HepG2 (cell line): ENCODE data around the gene C17orf58. TPM values are rescaled to one million over a fixed set of nuclear protein-coding genes. Genes with fewer than 3 reads are reported as not detected.

Experiments
- RBM22 ChIP-seq: fragments of 200-400 bp; formaldehyde crosslinking; optimal IDR thresholded peaks from 2 replicates; pipeline ENCODE3; 2017; ENCODE audit warnings: mild to moderate bottlenecking, low read length, moderate library complexity
- REL ChIP-seq: sonication (generic); formaldehyde crosslinking; conservative IDR thresholded peaks from 2 replicates; pipeline ENCODE4 v1.8.0; 2022; ENCODE audit warnings: mild to moderate bottlenecking, missing genetic modification reagents, moderate library complexity
- SOX13 ChIP-seq, 3 experiments: fragments of 450-650 bp in 1 of 3; sonication (generic) in 1 of 3; formaldehyde crosslinking in 1 of 3; IDR thresholded peaks in 2 of 3; conservative IDR thresholded peaks in 1 of 3; 2 replicates each; pipeline versions ENCODE4 v1.5.0 to v1.6.1; 2016 to 2020; ENCODE audit warnings: antibody characterized with exemption in 1 of 3, mild to moderate bottlenecking in 1 of 3, missing compliant biosample characterization in 1 of 3, missing genetic modification reagents in 1 of 3, moderate library complexity in 1 of 3
- ZMAT3 ChIP-seq: sonication (generic); formaldehyde crosslinking; conservative IDR thresholded peaks from 2 replicates; pipeline ENCODE4 v1.7.0; 2021; ENCODE audit warnings: missing genetic modification reagents
- ZNF180 ChIP-seq: sonication (generic); formaldehyde crosslinking; IDR thresholded peaks from 2 replicates; pipeline ENCODE4 v1.4.0; 2020; ENCODE audit warnings: low read depth, missing genetic modification reagents, borderline replicate concordance
- polyA plus RNA-seq, 8 experiments: library from polyadenylated mRNA; depleted of rRNA in 3 of 8; stranded (reverse) in 7 of 8; unstranded in 1 of 8; fragments of >200 nt; fragmentation: Illumina TruSeq in 4 of 8; extraction: Trizol in 4 of 8; gene quantifications; 2 replicates each; pipeline versions ENCODE4 v1.2.1 to v1.2.3, GENCODE V29; 2011 to 2016; ENCODE audit warnings: low read depth in 4 of 8, missing spikeins in 1 of 8, mixed read lengths in 1 of 8; ENCODE audit not compliant: insufficient read depth in 1 of 8
- total RNA-seq, 5 experiments: library from RNA; depleted of rRNA; stranded (reverse); fragments of >200 nt; fragmentation: Illumina TruSeq; extraction: Trizol; gene quantifications; 2 replicates each; pipeline ENCODE4 v1.2.3, GENCODE V29; 2016; ENCODE audit warnings: low read depth in 1 of 5
- TF ChIP-seq, protein P1 (sequence below): sonication (generic); formaldehyde crosslinking; IDR thresholded peaks from 2 replicates; pipeline ENCODE4 v1.4.0; 2020; ENCODE audit warnings: mild to moderate bottlenecking, missing genetic modification reagents
- TF ChIP-seq, protein P2 (sequence below): sonication (generic); formaldehyde crosslinking; IDR thresholded peaks from 2 replicates; pipeline ENCODE4 v1.5.0; 2020; ENCODE audit warnings: mild to moderate bottlenecking, missing genetic modification reagents
- TF ChIP-seq, protein P3 (sequence below), 2 experiments: fragments of 450-650 bp in 1 of 2; sonication (generic) in 1 of 2; formaldehyde crosslinking in 1 of 2; IDR thresholded peaks; 2 replicates each; pipeline versions ENCODE4 v1.6.1 to v1.8.0; 2016 to 2022; ENCODE audit warnings: antibody characterized with exemption in 1 of 2, mild to moderate bottlenecking in 1 of 2, missing genetic modification reagents in 1 of 2
- TF ChIP-seq, protein P4 (sequence below): sonication (generic); formaldehyde crosslinking; IDR thresholded peaks from 2 replicates; pipeline ENCODE4 v1.8.0; 2022; ENCODE audit warnings: missing genetic modification reagents, mild to moderate bottlenecking, borderline replicate concordance
- TF ChIP-seq, protein P5 (sequence below): sonication (generic); formaldehyde crosslinking; IDR thresholded peaks from 2 replicates; pipeline ENCODE4 v1.9.0; 2021; ENCODE audit warnings: missing genetic modification reagents, borderline replicate concordance

Gene C17orf58
- total and polyA plus RNA-seq, 2 of the 13 experiments (the other 11 are each of a cell fraction or from before 2014, with no cell fraction given): 15.6 to 15.8 TPM

DNA sequence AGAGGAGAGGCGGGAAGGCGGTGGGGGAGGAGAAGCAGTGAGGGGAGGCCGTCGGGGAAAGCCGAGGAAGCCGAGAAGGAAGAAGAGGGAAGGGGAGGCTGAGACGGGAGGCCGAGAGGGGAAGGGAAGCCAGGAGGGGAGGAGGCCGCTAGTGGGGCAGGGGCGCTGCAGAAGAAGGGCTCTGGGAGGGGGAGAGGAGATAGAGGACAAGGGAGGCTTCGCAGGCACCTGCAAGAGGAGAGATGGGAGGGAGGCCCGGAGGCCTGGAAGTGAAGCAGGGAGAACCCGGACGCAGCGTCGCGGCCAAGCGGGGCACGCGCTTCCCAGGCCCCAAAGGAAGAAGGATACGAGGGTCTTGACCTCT lies 2.3 kb downstream of the C17orf58 start (continued):
- TF ChIP-seq, protein P1, sequence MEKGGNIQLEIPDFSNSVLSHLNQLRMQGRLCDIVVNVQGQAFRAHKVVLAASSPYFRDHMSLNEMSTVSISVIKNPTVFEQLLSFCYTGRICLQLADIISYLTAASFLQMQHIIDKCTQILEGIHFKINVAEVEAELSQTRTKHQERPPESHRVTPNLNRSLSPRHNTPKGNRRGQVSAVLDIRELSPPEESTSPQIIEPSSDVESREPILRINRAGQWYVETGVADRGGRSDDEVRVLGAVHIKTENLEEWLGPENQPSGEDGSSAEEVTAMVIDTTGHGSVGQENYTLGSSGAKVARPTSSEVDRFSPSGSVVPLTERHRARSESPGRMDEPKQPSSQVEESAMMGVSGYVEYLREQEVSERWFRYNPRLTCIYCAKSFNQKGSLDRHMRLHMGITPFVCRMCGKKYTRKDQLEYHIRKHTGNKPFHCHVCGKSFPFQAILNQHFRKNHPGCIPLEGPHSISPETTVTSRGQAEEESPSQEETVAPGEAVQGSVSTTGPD: no peak
- TF ChIP-seq, protein P2, sequence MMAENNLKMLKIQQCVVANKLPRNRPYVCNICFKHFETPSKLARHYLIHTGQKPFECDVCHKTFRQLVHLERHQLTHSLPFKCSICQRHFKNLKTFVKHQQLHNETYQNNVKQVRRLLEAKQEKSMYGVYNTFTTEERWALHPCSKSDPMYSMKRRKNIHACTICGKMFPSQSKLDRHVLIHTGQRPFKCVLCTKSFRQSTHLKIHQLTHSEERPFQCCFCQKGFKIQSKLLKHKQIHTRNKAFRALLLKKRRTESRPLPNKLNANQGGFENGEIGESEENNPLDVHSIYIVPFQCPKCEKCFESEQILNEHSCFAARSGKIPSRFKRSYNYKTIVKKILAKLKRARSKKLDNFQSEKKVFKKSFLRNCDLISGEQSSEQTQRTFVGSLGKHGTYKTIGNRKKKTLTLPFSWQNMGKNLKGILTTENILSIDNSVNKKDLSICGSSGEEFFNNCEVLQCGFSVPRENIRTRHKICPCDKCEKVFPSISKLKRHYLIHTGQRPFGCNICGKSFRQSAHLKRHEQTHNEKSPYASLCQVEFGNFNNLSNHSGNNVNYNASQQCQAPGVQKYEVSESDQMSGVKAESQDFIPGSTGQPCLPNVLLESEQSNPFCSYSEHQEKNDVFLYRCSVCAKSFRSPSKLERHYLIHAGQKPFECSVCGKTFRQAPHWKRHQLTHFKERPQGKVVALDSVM (CRISPR knock-in tag): peak; percentile 100
- TF ChIP-seq, protein P3, sequence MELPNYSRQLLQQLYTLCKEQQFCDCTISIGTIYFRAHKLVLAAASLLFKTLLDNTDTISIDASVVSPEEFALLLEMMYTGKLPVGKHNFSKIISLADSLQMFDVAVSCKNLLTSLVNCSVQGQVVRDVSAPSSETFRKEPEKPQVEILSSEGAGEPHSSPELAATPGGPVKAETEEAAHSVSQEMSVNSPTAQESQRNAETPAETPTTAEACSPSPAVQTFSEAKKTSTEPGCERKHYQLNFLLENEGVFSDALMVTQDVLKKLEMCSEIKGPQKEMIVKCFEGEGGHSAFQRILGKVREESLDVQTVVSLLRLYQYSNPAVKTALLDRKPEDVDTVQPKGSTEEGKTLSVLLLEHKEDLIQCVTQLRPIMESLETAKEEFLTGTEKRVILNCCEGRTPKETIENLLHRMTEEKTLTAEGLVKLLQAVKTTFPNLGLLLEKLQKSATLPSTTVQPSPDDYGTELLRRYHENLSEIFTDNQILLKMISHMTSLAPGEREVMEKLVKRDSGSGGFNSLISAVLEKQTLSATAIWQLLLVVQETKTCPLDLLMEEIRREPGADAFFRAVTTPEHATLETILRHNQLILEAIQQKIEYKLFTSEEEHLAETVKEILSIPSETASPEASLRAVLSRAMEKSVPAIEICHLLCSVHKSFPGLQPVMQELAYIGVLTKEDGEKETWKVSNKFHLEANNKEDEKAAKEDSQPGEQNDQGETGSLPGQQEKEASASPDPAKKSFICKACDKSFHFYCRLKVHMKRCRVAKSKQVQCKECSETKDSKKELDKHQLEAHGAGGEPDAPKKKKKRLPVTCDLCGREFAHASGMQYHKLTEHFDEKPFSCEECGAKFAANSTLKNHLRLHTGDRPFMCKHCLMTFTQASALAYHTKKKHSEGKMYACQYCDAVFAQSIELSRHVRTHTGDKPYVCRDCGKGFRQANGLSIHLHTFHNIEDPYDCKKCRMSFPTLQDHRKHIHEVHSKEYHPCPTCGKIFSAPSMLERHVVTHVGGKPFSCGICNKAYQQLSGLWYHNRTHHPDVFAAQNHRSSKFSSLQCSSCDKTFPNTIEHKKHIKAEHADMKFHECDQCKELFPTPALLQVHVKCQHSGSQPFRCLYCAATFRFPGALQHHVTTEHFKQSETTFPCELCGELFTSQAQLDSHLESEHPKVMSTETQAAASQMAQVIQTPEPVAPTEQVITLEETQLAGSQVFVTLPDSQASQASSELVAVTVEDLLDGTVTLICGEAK (IDR thresholded peaks at IDR 0.05): no peak
- TF ChIP-seq, protein P3 (CRISPR knock-in tag; IDR thresholded peaks at IDR 0.05): 0 out of 2 replicates have a peak, but pooled peaks have one; percentile 41
- TF ChIP-seq RBM22 (no peak), ZNF180 (CRISPR knock-in tag) (no peak), ZMAT3 (CRISPR knock-in tag) (peak; percentile 55; the same call in 1 of the 2 replicates), REL (CRISPR knock-in tag) (0 out of 2 replicates have a peak, but pooled peaks have one; percentile 21), SOX13 (IDR thresholded peaks at IDR 0.05) (no peak), SOX13 (CRISPR knock-in tag; conservative IDR thresholded peaks at IDR 0.05 in 1 of 2, IDR thresholded peaks at IDR 0.05 in 1 of 2) (no peak)
- TF ChIP-seq, protein P4, sequence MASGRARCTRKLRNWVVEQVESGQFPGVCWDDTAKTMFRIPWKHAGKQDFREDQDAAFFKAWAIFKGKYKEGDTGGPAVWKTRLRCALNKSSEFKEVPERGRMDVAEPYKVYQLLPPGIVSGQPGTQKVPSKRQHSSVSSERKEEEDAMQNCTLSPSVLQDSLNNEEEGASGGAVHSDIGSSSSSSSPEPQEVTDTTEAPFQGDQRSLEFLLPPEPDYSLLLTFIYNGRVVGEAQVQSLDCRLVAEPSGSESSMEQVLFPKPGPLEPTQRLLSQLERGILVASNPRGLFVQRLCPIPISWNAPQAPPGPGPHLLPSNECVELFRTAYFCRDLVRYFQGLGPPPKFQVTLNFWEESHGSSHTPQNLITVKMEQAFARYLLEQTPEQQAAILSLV: peak; percentile 39; the same call in 1 of the 2 replicates
- TF ChIP-seq, protein P5, sequence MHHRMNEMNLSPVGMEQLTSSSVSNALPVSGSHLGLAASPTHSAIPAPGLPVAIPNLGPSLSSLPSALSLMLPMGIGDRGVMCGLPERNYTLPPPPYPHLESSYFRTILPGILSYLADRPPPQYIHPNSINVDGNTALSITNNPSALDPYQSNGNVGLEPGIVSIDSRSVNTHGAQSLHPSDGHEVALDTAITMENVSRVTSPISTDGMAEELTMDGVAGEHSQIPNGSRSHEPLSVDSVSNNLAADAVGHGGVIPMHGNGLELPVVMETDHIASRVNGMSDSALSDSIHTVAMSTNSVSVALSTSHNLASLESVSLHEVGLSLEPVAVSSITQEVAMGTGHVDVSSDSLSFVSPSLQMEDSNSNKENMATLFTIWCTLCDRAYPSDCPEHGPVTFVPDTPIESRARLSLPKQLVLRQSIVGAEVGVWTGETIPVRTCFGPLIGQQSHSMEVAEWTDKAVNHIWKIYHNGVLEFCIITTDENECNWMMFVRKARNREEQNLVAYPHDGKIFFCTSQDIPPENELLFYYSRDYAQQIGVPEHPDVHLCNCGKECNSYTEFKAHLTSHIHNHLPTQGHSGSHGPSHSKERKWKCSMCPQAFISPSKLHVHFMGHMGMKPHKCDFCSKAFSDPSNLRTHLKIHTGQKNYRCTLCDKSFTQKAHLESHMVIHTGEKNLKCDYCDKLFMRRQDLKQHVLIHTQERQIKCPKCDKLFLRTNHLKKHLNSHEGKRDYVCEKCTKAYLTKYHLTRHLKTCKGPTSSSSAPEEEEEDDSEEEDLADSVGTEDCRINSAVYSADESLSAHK (CRISPR knock-in tag): no peak
